H1 (cell line): ENCODE results near the gene LCMT1. TPM values are rescaled to one million over a fixed set of nuclear protein-coding genes. Genes with fewer than 3 reads are reported as not detected.

ENCODE experiments used
- TAF7 ChIP-seq: optimal IDR thresholded peaks from 2 replicates; pipeline ENCODE3; 2011; ENCODE audit warnings: low read depth, mild to moderate bottlenecking, inconsistent platforms, low read length, moderate library complexity, borderline replicate concordance
- polyA plus RNA-seq, 7 experiments: library from polyadenylated mRNA; depleted of rRNA in 3 of 7; stranded (reverse) in 5 of 7; unstranded in 2 of 7; fragments of >200 nt in 5 of 7; fragments of 200-250 nt in 2 of 7; gene quantifications; 1 replicate in 5 of 7; 2 replicates in 1 of 7; 4 replicates in 1 of 7; pipeline versions ENCODE4 v1.2.1 to v1.2.3, GENCODE V29; 2011 to 2013; ENCODE audit warnings: missing spikeins in 2 of 7, mixed read lengths in 2 of 7
- total RNA-seq: library from RNA; stranded (reverse); fragmentation: NEBNext Ultra II Directional; extraction: Animal tissue kit (Norgen Biotek cat#: 25700); gene quantifications from 2 replicates; pipeline ENCODE4 v1.2.1, GENCODE V29; 2021
- TF ChIP-seq, protein P1 (sequence below): IDR thresholded peaks from 2 replicates; pipeline ENCODE4 v1.6.1; 2012; ENCODE audit warnings: inconsistent platforms
- TF ChIP-seq, protein P2 (sequence below): IDR thresholded peaks from 2 replicates; pipeline ENCODE4 v1.6.1; 2012; ENCODE audit warnings: inconsistent platforms

LCMT1 gene
- total and polyA plus RNA-seq, 2 of the 8 experiments (the other 6 are each of a cell fraction or from before 2014, with no cell fraction given) = 61.0 to 80.8 TPM

DNA sequence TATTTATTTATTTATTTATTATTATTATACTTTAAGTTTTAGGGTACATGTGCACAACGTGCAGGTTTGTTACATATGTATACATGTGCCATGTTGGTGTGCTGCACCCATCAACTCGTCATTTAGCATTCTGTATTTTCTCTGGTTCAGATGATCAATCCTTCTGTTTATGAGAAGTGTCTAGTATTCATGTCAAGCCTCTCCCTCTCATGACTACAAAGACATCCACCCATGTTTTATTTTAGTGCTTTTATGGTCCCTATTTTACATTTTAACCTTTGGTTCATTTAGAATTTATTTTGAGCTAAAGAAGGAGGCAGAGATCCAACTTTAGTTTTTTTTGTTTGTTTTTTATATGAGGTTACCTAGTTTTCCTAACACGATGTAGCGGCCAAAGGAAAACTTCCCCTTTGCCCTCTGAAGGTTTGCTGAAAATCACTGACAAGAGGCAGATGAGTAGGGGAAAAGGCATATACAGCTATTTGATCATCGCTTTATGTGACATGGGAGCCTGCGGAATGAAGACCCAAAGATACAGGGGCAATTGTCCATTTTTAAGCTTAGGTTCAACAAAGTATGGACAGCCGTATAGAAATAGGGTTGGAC, 82.8 kb downstream of the LCMT1 start (continued):
- TF ChIP-seq, protein P1, sequence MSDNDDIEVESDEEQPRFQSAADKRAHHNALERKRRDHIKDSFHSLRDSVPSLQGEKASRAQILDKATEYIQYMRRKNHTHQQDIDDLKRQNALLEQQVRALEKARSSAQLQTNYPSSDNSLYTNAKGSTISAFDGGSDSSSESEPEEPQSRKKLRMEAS = no peak
- TF ChIP-seq TAF7 = no peak
- TF ChIP-seq, protein P2, sequence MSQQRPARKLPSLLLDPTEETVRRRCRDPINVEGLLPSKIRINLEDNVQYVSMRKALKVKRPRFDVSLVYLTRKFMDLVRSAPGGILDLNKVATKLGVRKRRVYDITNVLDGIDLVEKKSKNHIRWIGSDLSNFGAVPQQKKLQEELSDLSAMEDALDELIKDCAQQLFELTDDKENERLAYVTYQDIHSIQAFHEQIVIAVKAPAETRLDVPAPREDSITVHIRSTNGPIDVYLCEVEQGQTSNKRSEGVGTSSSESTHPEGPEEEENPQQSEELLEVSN = no peak
